ENCODE data around the gene B4GALNT3.

B4GALNT3 gene

GRCh38 chr12:587132-588023, 127.6 kb downstream of the B4GALNT3 start:
- no peak overlapping the region for H3K27ac ChIP-seq (ENCODE audit: low read depth, low read length)

GRCh38 chr12:588024-588322, 128.2 kb downstream of the B4GALNT3 start:
- Histone ChIP-seq H3K27ac (ENCODE audit: low read depth, low read length) (no peak overlapping the region), H3K9ac (ENCODE audit: low read depth, low read length) (no peak overlapping the region), H3K4me3 (ENCODE audit: low read depth, low read length) (no peak overlapping the region), H3K36me3 (ENCODE audit: control insufficient read depth, insufficient read depth, low read length) (no peaks in the 10 kb centered on the region), H3K9me3 (ENCODE audit: control insufficient read depth, insufficient read depth, low read length) (no peaks in the 10 kb centered on the region), H3K4me1 (ENCODE audit: control insufficient read depth, insufficient read depth, low read length) (no peaks in the 10 kb centered on the region), H3K27me3 (ENCODE audit: control insufficient read depth, insufficient read depth, low read length) (no peaks in the 10 kb centered on the region)

More at GRCh38 chr12:587132-588023, 127.6 kb downstream of the B4GALNT3 start:
- Histone ChIP-seq H3K36me3 (ENCODE audit: control insufficient read depth, insufficient read depth, low read length) (no peaks in the 10 kb centered on the region), H3K4me3 (ENCODE audit: low read depth, low read length) (no peak overlapping the region), H3K27me3 (ENCODE audit: control insufficient read depth, insufficient read depth, low read length) (no peaks in the 10 kb centered on the region), H3K4me1 (ENCODE audit: control insufficient read depth, insufficient read depth, low read length) (no peaks in the 10 kb centered on the region), H3K9me3 (ENCODE audit: control insufficient read depth, insufficient read depth, low read length) (no peaks in the 10 kb centered on the region), H3K9ac (ENCODE audit: low read depth, low read length) (no peak overlapping the region)

DNA sequence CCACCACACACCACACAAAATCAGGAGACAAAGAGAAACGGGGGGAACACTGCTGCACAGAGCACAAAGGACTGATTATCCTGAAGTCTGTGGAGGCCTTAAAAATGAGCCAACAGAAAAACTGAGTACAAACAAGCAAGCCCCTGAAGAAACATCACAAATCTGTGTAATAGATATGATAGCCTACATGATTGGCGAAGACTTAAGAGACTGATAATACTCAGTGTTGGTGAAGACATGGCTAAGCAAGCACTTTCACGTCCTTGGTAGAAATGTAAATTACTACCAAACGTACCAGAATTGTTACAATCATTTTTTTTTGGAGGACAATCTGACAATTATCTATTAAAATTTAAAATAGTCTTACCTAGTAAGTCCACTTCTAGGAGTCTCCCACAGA, 128.9 kb downstream of the B4GALNT3 start:
- Histone ChIP-seq H3K4me1 (ENCODE audit: control insufficient read depth, insufficient read depth, low read length) (no peaks in the 10 kb centered on the region), H3K9me3 (ENCODE audit: control insufficient read depth, insufficient read depth, low read length) (no peaks in the 10 kb centered on the region), H3K4me3 (ENCODE audit: low read depth, low read length) (no peak overlapping the region), H3K27me3 (ENCODE audit: control insufficient read depth, insufficient read depth, low read length) (no peaks in the 10 kb centered on the region), H3K9ac (ENCODE audit: low read depth, low read length) (no peak overlapping the region), H3K27ac (ENCODE audit: low read depth, low read length) (no peak overlapping the region), H3K36me3 (ENCODE audit: control insufficient read depth, insufficient read depth, low read length) (no peaks in the 10 kb centered on the region)

DNA sequence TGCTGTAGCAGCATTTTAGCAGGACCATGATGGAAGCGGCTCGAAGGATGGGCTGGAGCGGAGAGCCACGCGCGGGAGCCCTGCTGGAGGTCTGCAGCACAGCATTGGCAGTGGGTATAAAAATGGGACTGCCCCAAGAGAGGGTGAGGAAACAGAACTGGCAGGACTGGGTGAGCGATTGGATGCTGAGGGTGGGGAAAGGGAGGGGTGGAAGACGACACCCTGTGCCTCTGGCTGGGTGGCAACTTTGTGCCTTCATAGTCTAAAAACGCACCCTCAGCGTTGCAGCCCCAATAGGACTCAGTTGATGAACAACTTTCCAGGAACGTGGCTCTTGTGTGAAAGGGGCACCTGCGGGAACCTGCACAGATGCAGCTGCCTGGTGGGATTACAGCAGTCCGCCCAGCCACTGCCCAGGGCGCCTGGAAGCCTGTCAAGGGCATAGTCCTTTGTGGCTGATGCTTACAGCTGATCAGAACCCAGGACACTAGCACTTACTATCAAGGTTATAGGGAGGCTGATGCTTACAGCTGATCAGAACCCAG, 130.5 kb downstream of the B4GALNT3 start:
- Histone ChIP-seq H3K27me3 (ENCODE audit: control insufficient read depth, insufficient read depth, low read length) (no peaks in the 10 kb centered on the region), H3K27ac (ENCODE audit: low read depth, low read length) (no peak overlapping the region), H3K36me3 (ENCODE audit: control insufficient read depth, insufficient read depth, low read length) (no peaks in the 10 kb centered on the region), H3K9me3 (ENCODE audit: control insufficient read depth, insufficient read depth, low read length) (no peaks in the 10 kb centered on the region), H3K4me1 (ENCODE audit: control insufficient read depth, insufficient read depth, low read length) (no peaks in the 10 kb centered on the region), H3K4me3 (ENCODE audit: low read depth, low read length) (no peak overlapping the region), H3K9ac (ENCODE audit: low read depth, low read length) (no peak overlapping the region)

- Histone ChIP-seq H3K9ac (ENCODE audit: low read depth, low read length) (no peak overlapping the region), H3K36me3 (ENCODE audit: control insufficient read depth, insufficient read depth, low read length) (no peaks in the 10 kb centered on the region), H3K9me3 (ENCODE audit: control insufficient read depth, insufficient read depth, low read length) (no peaks in the 10 kb centered on the region), H3K27ac (ENCODE audit: low read depth, low read length) (no peak overlapping the region), H3K4me3 (ENCODE audit: low read depth, low read length) (no peak overlapping the region), H3K27me3 (ENCODE audit: control insufficient read depth, insufficient read depth, low read length) (no peaks in the 10 kb centered on the region), H3K4me1 (ENCODE audit: control insufficient read depth, insufficient read depth, low read length) (no peaks in the 10 kb centered on the region)
Observed at GRCh38 chr12:591167-592023, 131.7 kb downstream of the B4GALNT3 start.

- H3K9me3 ChIP-seq (ENCODE audit: control insufficient read depth, insufficient read depth, low read length), result no peaks in the 10 kb centered on the region
- H3K9ac ChIP-seq (ENCODE audit: low read depth, low read length), result no peak overlapping the region
- no peaks in the 10 kb centered on the region for H3K36me3 ChIP-seq (ENCODE audit: control insufficient read depth, insufficient read depth, low read length)
- no peaks in the 10 kb centered on the region for H3K4me1 ChIP-seq (ENCODE audit: control insufficient read depth, insufficient read depth, low read length)
- H3K4me3 ChIP-seq (ENCODE audit: low read depth, low read length), result no peak overlapping the region
- no peaks in the 10 kb centered on the region for H3K27me3 ChIP-seq (ENCODE audit: control insufficient read depth, insufficient read depth, low read length)
- no peak overlapping the region for H3K27ac ChIP-seq (ENCODE audit: low read depth, low read length)
Observed at GRCh38 chr12:592024-592505, 132.3 kb downstream of the B4GALNT3 start.

DNA sequence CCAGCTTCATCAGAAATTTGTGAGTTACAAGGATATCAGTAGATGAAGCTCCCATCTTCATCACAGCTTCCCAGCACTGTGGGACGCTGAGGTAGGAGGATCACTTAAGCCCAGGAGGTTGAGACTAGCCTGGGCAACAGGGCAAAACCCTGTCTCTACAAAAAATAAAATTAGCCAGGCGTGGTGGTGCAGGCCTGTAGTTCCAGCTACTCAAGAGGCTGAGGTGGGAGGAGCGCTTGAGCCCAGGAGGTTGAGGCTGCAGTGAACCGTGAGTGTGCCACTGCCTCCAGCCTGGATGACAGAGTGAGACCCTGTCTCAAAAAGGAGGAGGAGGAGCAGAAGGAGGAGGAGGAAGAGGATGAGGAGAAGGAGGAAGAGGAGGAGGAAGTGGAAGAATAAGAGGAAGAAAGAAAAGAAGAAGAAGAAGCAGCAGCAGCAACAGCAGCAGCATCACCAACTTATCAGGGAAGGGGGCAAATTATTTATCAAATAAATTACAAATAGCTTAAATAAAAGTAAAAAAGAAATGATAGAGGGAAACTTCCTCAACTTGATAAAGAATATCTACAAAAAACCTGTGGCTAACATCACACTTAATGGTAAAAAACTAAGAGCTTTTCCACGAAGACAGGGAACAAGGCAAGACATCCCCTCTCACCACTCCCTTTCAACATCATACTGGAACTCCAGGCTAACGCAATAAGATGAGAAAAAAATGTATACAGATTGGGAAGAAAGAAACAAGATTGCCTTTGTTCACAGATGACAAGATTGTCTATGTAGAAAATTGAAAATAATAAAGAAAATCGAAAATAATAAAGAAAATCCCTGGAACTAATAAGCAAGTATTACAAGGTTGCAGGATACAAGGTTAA, 133.9 kb downstream of the B4GALNT3 start:
- H3K9ac ChIP-seq (ENCODE audit: low read depth, low read length), result no peak overlapping the region
- H3K4me3 ChIP-seq (ENCODE audit: low read depth, low read length), result no peak overlapping the region
- H3K27me3 ChIP-seq (ENCODE audit: control insufficient read depth, insufficient read depth, low read length), result no peaks in the 10 kb centered on the region
- no peaks in the 10 kb centered on the region for H3K9me3 ChIP-seq (ENCODE audit: control insufficient read depth, insufficient read depth, low read length)
- 0 out of 2 replicates have a peak, but pooled peaks cover 4% of the 10 kb centered on the region for H3K4me1 ChIP-seq (ENCODE audit: control insufficient read depth, insufficient read depth, low read length)
- H3K27ac ChIP-seq (ENCODE audit: low read depth, low read length), result no peak overlapping the region
- no peaks in the 10 kb centered on the region for H3K36me3 ChIP-seq (ENCODE audit: control insufficient read depth, insufficient read depth, low read length)

GRCh38 chr12:597926-598568, 138.3 kb downstream of the B4GALNT3 start:
- no peaks in the 10 kb centered on the region for H3K9me3 ChIP-seq (ENCODE audit: control insufficient read depth, insufficient read depth, low read length)
- H3K9ac ChIP-seq (ENCODE audit: low read depth, low read length), result no peak overlapping the region
- H3K27ac ChIP-seq (ENCODE audit: low read depth, low read length), result no peak overlapping the region
- no peak overlapping the region for H3K4me3 ChIP-seq (ENCODE audit: low read depth, low read length)
- H3K4me1 ChIP-seq (ENCODE audit: control insufficient read depth, insufficient read depth, low read length), result 0 out of 2 replicates have a peak, but pooled peaks cover 4% of the 10 kb centered on the region
- H3K36me3 ChIP-seq (ENCODE audit: control insufficient read depth, insufficient read depth, low read length), result no peaks in the 10 kb centered on the region
- no peaks in the 10 kb centered on the region for H3K27me3 ChIP-seq (ENCODE audit: control insufficient read depth, insufficient read depth, low read length)

DNA sequence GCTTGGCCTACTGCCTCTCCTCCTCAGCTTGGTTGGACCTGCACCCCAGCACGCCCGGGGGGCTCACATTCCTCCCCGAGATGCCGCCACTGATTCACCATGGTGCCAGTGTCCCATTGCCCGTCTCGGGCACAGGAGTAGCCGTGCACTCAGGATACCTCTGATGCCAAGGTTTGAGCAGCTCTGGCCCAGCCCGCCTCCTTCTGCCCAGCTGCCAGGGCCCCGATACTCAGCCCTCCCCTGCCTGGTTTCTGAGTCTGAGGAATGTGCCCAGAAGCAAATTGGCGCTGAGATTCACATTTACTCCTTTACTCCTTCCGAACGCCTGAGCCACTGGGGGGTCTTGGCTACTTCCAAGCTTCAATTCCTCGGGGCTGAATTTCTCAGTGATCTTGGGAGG, 140.0 kb downstream of the B4GALNT3 start:
- H3K27me3 ChIP-seq (ENCODE audit: control insufficient read depth, insufficient read depth, low read length), result no peaks in the 10 kb centered on the region
- no peak overlapping the region for H3K27ac ChIP-seq (ENCODE audit: low read depth, low read length)

More for the DNA sequence above, 140.0 kb downstream of the B4GALNT3 start:
- Histone ChIP-seq H3K4me1 (ENCODE audit: control insufficient read depth, insufficient read depth, low read length) (0 out of 2 replicates have a peak, but pooled peaks cover 4% of the 10 kb centered on the region), H3K36me3 (ENCODE audit: control insufficient read depth, insufficient read depth, low read length) (no peaks in the 10 kb centered on the region), H3K9ac (ENCODE audit: low read depth, low read length) (no peak overlapping the region), H3K9me3 (ENCODE audit: control insufficient read depth, insufficient read depth, low read length) (no peaks in the 10 kb centered on the region), H3K4me3 (ENCODE audit: low read depth, low read length) (no peak overlapping the region)
